GM12891 (cell line): ENCODE results near the gene DPP10.

Experiments
- POLR2A ChIP-seq: IDR thresholded peaks from 2 replicates; pipeline ENCODE4 v1.6.1; 2011; ENCODE audit warnings: low read depth, low read length, control low read depth
- POLR2AphosphoS5 ChIP-seq: IDR thresholded peaks from 2 replicates; pipeline ENCODE4 v1.6.1; 2011; ENCODE audit warnings: low read depth, low read length, control low read depth

DNA sequence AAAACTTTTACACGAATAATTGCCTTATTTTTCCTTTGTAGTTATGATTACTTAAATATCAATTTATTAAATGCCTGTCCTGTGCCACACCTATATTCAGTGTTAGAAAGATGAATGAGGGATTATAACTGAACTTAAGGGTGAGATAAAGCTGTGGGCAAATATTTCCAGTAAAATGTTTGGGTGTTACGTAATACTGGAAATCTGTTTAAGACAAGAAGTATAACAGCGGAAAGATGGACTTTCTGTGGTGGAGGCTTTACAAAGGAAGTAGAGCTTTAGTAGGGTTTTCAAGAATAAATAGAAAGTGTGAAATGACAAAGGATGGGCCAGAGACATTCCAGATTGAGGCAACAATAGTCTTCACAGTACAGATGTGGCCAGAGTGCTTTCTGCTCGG is 927.0 kb downstream of the DPP10 start:
- TF ChIP-seq POLR2AphosphoS5 (no peak), POLR2A (no peak)
